ENCODE data around the gene SUSD4.

The SUSD4 gene

DNA sequence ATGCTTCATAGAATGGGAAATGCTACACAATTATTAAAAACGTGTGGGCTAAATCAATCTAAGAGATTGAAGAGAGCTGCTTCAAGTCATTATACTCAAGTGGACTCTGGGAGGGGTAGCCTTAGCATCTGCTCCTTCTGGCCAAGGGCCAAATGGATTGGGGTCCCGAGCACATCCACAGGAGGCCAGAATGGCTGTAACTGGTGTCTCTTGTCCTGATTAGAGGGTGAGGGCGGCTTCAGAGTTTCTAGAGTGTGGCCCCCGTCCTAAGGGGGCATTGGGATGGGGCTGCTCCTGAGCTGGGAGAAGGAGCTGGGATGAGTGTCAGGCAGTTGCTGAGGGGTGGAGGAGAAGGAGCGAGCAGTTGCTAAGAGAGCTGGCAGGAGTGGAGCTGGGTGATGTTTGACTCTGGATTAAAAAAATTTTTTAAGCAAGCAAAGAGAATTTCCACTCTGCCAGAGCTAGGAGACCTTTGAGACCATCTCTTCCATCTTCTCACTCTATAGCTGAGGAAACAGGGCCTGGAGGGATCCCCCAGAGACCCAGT lies 149.6 kb downstream of the SUSD4 start:
- no peak for DNase-seq (ENCODE audit: low read depth in 2 of 2)

GRCh38 chr1:223212441-223212840 lies 151.5 kb downstream of the SUSD4 start:
- no peak for DNase-seq (ENCODE audit: low read depth in 2 of 2)

DNA sequence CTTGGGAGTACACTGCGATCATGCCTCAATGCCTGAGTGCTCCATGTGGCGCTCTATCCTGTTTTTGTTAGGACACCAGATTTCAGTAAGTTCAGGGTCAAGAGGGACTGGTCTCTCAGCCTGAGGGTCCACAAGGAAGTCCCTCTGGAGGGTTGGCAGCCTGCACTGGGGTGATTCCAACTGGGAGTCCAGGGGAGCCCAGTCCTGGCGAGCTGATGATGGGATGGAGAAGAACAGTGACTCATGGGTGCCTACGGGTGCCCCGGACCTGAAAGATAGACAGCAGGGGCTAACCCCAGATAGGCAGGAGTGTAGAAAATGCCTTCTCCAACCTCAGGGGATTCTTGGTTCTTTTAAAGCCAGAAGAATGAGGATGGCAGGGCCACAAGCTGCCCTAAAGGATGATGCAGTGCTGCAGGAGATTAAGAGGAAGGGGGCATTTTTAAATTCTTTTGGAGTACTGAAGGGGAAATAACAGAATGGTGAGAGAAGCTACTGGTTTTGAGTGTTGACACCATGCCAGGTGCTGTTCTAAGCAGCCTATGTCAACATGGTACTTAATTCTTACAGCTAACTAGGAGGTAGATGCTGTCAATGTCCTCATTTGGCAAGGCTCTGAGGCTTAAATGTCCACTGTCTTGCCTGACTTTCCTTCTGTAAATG lies 152.5 kb downstream of the SUSD4 start:
- DNase-seq (ENCODE audit: low read depth in 2 of 2), result no peak

GRCh38 chr1:223210788-223211120 lies 153.2 kb downstream of the SUSD4 start:
- no peak for DNase-seq (ENCODE audit: low read depth in 2 of 2)

DNA sequence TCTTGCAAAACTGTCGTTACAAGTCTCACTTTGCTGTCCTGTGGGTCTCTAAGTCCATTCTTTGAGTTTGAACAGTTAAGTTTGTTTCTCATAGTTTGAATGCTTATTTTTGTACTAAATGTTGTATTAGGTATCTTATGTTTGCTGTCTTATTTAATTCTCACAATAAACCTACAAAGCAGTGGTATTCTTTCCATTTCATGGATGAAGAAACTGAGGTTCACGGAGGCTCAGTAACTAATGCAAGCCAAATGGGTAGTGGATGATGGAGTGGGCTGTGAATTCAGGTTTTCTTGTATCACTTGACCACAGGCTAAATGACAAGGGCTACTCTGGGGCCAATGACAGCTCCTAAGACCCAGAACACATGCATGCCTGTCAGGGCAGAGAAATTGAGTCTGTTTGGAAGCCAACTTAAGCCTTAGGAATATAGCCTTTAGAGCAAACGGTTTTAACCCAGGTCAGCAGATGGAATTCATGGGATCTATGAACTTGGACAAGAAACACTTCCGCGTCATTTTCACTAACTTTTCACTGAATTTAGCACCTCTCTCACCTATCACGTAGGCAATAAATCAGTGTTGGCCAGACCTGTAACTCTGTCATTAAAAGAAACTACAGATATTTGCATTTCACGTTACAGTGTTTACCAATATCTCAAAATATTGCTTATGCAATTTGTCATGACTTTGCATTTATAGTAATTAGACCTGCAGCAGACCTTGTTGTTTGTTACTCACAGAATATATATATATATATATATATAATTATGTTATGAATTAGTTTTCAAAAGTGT lies 153.8 kb downstream of the SUSD4 start:
- no peak for DNase-seq (ENCODE audit: low read depth in 2 of 2)

GRCh38 chr1:223209293-223209898 lies 154.6 kb downstream of the SUSD4 start:
- DNase-seq (ENCODE audit: low read depth in 2 of 2), result no peak

GRCh38 chr1:223208164-223209076 lies 155.6 kb downstream of the SUSD4 start:
- DNase-seq (ENCODE audit: low read depth in 2 of 2), result no peak

DNA sequence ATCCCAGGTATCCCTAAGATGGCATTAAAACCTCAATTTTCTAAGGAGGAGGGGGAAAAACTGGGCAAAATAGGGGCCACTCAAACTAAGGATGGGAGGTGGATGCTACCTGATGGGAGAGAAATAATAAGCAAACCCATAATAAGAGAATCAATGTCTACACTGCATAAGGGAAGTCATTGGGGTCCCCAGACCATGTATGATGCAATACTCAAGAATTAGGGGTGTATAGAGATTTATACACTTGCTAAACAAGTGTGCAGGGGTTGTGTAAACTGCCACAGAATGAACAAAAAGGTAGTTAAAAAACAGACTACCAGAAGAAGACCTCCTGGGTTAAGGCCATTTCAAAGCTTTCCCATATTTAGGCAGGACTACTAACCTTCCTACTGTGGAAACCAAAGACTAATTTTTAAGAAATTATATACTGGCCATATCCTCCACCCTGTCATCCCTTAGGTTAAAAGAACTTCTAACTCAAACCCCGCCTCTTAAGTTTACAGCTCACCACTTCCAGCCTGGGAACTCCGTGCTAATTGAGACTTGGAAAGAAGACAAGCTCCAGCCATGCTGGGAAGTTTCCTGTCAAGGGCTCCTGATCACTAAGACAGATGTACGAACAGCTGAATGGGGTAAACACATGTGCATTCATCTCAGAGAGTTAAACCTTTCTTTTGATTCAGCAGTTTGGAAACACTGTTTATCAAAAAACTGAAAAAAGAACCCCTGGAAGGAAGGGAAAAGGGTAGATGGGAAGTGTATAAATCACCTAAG lies 156.5 kb downstream of the SUSD4 start:
- DNase-seq (ENCODE audit: low read depth in 2 of 2), result no peak

DNA sequence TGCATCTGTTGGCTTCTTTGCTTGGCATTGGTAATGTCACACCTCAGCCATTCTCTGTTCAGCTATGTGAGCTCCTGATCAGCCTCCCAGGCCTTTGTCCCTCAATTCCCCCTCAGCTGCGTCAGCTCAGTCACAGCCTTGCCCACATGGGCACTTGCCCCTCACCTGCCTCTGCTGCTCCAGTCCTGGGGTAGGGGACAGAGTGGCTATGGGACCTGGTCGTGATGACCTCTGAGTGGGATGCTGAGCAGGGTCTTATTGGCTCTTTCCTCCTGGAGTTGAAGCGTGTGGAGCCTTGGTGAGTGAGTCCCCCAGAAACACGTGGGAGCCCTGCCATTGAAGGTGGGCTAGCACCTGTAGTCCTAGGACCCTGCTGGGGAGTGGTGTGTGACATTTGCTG lies 159.6 kb downstream of the SUSD4 start:
- no peak for DNase-seq (ENCODE audit: low read depth in 2 of 2)

DNA sequence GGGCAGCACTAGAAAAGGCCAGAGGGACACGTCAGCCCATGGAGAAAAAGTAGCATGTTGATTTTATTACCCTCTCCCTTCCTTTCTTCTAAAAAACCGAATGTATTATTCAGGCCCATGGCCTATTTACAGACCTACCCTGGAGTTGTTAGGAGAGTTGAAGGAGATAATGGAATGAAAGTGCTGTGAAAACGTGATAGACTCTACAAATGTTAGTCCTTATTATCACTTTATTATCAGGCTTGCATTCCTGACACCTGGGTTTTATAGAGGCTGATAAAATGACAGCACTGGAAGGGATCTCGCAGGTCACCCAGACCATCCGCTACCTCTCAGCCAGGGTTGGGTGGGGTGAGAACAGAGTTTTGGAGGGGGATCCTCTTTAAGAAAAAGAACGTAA lies 160.3 kb downstream of the SUSD4 start:
- no peak for DNase-seq (ENCODE audit: low read depth in 2 of 2)

DNA sequence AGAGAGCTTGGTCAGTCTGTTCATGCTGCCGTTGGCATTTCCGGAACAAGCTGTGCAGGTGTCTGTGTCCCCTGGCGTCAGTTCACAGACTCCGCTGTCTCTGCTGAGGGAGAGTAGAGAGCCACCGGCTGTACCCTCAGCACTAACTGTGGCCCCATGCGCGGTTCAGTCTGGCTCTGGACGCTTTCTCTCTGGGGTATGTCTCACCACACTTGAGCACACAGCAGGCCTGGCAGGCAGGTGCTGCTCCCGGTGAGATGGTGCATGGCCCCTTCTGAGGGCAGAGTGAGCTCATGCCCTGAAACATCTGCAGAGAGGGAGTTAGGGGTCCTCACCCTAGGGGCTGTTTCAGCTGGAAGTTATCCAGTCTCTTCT lies 161.0 kb downstream of the SUSD4 start:
- DNase-seq (ENCODE audit: low read depth in 2 of 2), result no peak

GRCh38 chr1:223202376-223203033 lies 161.5 kb downstream of the SUSD4 start:
- no peak for DNase-seq (ENCODE audit: low read depth in 2 of 2)

- no peak for DNase-seq (ENCODE audit: low read depth in 2 of 2)
Observed at GRCh38 chr1:223201967-223202366, 162.0 kb downstream of the SUSD4 start.

GRCh38 chr1:223200903-223201302 lies 163.1 kb downstream of the SUSD4 start:
- DNase-seq (ENCODE audit: low read depth in 2 of 2), result no peak

DNA sequence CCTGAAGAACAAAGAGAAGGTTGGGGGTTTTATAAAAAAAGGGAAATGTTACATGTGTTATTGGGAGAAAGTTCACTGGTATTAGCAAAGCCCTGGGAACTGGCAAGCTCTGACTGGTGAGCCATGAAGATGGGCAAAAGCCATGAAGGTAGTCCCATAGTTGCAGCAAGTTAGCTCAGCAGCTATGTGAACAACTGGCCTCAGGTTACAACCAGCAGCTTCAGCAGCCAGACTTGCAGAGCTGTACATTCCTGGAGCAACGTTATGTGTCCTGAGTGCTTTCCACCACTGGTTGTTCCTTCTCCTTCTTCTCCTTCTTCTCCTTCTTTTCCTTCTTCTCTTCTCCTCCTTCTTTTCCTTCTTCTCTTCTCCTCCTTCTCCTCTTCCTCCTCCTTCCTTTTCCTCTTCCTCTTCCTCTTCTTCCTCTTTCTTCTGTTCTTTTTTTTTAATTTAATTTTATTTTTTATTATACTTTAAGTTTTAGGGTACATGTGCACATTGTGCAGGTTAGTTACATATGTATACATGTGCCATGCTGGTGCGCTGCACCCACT lies 164.8 kb downstream of the SUSD4 start:
- DNase-seq (ENCODE audit: low read depth in 2 of 2), result no peak

GRCh38 chr1:223198628-223198965 lies 165.4 kb downstream of the SUSD4 start:
- no peak for DNase-seq (ENCODE audit: low read depth in 2 of 2)

DNA sequence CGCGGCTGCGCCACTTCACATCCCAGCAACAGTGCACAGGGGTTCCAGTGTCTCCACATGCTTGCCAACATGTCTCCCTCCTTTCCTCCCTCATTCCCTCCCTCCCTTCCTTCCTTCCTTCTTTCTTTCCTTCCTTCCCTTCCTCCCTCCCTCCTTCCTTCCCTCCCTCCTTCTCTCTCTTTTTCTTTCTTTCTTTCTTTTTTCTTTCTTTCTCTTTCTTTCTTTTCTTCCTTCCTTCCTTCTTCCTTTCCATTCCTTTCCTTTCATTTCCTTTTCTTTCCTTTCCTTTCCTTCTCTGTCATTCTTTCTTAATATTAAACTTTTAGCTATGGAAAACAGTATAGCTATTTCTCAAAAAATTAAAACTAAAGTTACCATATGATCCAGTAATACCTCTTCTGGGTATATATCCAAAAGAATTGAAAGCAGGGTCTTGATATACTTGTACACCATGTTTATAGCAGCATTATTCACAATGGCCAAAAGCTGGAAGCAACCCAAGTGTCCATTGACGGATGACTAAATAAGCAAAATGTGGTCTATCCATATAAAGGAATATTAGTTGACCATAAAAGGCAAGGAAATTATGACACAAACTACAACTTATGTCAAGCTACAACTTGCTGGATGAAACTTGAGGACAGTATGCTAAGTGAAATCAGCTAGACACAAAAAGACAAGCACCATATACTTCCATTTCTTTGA lies 165.9 kb downstream of the SUSD4 start:
- DNase-seq (ENCODE audit: low read depth in 2 of 2), result no peak

GRCh38 chr1:223189903-223190724 lies 173.9 kb downstream of the SUSD4 start:
- DNase-seq (ENCODE audit: low read depth in 2 of 2), result peak; percentile 14 to 21

DNA sequence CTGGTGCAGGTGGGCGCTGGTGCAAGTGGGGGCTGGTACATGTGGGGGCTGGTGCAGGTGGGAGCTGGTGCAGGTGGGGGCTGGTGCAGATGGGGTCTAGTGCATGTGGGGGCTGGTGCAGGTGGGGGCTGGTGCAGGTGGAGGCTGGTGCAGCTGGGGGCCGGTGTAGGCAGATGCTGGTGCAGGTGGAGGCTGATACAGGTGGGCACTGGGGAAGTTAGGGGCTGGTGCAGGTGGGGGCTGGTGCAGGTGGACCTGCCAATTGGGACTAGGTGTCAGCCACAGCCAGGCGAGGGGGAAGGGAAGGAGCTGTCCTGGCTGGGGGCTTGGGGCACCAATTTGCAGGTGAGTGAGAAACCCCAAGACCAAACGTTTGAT lies 174.5 kb downstream of the SUSD4 start:
- no peak for DNase-seq (ENCODE audit: low read depth in 2 of 2)

Measured in stimulated activated CD4-positive, alpha-beta T cell treated with anti-CD3 and anti-CD28 coated beads, Interleukin-1b, Interleukin-23, amount 100 ng/mL, for 1 hour (primary cell).